Fibroblast of the aortic adventitia (primary cell): ENCODE data around the gene ATP1A3. TPM values are rescaled to one million over a fixed set of nuclear protein-coding genes. Genes with fewer than 3 reads are reported as not detected.

Source experiments
- DNase-seq: peaks from one replicate; pipeline ENCODE4 v3.0.0-alpha.2; 2010; ENCODE audit warnings: low read depth
- H3K4me3 ChIP-seq: 2 replicates; pipeline ENCODE4 v1.5.1; 2011; ENCODE audit warnings: low read depth, mild to moderate bottlenecking, control low read depth, low read length, moderate library complexity
- total RNA-seq: library from RNA; depleted of rRNA; stranded (reverse); fragments of >200 nt; gene quantifications from 2 replicates; pipeline ENCODE4 v1.2.3, GENCODE V29; 2012; ENCODE audit warnings: low replicate concordance
- TF ChIP-seq, protein P1 (sequence below): IDR thresholded peaks from 2 replicates; pipeline ENCODE4 v1.5.1; 2011; ENCODE audit warnings: mild to moderate bottlenecking, low read length, control low read depth, inconsistent platforms; ENCODE audit not compliant: insufficient read depth

Gene ATP1A3
- total RNA-seq, 1 donor = not detected

DNA sequence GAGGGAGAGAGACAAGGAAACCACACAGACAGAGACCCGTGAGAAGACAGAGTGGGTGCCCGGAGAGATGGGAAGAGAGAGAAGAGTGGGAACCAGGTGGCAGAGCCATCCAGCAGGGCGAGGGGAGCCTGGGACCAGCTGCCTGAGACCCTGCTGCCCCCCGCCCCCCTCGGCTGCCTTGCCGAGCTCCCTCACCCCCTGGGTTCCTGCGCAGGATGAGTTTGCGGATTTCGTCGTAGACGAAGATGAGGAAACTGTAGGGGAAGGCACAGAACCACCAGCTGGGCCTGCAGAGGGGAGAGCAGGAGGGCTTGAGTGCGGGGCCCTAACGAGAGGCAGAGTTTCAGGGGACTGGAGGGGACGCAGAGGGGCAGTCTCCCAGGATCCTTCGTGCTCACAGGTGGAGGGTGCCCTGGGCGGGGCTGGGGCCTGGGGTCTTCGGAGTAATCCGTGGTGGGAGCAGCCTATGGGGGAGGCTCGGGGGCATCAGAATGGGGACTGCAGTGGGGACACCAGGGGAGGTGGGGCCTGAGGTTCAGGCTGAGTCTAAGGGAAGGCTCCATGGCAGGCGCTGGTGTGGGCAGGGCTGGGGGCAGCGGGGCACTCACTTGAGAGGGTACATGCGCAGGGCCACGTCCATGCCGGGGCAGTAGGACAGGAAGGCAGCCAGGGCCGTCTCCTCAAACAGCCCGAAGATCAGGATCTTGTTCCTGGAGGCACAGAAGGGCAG, 26.8 kb downstream of the ATP1A3 start:
- TF ChIP-seq, protein P1, sequence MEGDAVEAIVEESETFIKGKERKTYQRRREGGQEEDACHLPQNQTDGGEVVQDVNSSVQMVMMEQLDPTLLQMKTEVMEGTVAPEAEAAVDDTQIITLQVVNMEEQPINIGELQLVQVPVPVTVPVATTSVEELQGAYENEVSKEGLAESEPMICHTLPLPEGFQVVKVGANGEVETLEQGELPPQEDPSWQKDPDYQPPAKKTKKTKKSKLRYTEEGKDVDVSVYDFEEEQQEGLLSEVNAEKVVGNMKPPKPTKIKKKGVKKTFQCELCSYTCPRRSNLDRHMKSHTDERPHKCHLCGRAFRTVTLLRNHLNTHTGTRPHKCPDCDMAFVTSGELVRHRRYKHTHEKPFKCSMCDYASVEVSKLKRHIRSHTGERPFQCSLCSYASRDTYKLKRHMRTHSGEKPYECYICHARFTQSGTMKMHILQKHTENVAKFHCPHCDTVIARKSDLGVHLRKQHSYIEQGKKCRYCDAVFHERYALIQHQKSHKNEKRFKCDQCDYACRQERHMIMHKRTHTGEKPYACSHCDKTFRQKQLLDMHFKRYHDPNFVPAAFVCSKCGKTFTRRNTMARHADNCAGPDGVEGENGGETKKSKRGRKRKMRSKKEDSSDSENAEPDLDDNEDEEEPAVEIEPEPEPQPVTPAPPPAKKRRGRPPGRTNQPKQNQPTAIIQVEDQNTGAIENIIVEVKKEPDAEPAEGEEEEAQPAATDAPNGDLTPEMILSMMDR = no peak
- no peak overlapping the region for H3K4me3 ChIP-seq
- DNase-seq = no peak

DNA sequence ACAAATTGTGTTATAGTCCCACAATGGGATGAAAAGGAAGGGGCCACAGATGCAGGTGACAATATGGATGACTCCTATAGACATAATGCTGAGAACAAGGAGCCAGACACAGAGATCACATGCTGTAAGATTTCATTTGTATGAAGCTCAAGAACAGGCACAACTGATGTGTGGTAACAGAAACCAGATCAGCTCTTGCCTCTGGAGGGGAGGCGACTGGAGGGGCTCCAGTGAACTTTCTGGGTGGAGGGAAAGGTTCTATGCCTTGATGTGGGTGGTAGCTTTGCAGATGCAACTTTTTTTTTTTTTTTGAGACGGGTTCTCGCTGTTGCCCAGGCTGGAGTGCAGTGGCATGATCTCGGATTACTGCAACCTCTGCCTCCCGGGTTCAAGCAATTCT, 28.9 kb downstream of the ATP1A3 start:
- DNase-seq = no peak
- H3K4me3 ChIP-seq = no peak overlapping the region
- TF ChIP-seq, protein P1 = no peak

DNA sequence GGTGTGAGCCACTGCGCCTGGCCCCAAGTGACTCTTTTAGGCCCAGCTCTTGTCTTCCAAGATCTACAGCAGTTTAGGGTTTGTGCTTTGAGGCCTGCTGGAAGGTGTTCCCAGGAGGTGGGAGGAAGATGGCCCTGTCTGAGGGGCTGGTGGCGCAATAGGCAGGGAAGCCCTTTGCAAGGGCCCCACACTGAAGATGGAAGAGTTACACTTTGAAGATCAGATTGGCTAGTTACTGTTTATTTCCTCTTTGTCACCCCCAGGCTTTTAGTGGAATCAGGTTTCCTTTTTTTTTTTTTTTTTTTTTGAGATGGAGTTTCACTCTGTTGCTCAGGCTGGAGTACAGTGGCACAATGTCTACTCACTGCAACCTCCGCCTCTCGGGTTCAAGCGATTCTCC, 33.1 kb downstream of the ATP1A3 start:
- no peak for DNase-seq
- H3K4me3 ChIP-seq = no peak overlapping the region
- TF ChIP-seq, protein P1 = no peak

DNA sequence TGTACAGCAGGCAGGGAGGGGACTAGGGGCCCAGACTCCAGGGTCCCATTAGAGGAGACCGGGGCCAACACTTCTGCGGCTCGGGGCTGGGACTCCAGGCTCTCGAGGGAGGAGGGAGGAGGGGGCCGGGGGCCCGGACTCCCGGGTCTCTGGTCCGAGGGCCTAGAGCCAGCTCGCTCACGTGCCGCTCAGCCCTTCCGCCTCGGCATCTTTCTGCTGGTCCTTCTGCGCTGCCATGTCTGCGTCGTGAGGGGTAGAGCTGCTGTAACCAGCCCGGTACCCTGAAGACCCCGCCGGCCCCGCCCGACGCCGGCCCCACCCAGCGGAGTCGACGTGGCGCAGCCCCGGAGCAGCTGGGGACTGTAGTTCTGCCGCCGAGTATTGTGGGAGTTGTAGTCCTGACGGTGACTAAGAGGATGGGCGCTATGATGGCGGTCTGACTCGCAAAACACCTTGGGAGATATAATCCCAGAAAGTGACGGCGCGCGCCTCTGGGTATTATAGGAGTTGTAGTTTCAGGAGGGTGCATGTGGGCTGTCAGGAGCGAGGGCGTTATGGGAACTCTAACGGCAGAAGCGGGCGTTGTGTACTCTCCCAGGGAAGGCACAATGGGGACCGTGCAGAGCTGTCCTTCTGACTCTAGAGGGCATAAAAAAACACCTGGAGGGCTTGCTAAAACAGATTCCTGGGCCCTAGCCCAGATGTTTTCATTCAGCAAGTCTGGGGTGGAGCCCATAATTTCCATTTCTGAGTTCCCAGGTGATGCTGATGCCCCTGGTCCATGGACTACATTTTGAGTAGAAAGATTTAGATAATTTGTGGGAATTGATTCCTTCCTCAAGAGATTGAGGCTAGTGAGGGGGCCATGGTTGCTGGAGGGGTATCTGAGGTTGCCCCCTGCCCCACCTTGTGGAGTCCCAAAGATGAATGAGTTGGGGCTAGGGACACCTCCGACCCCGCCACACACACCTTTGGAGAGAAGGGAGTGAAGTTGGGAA, 34.7 kb downstream of the ATP1A3 start, which contains the start of gene RABAC1:
TSS of gene RABAC1 (minus strand) at position 266 of the 998 bp plus-strand sequence. CDS start at position 237, 29 bp downstream.
- DNase-seq = peak; percentile 89
- TF ChIP-seq, protein P1 = peak; percentile 40
- H3K4me3 ChIP-seq = peak within 1 kb of the TSS; percentile 94

DNA sequence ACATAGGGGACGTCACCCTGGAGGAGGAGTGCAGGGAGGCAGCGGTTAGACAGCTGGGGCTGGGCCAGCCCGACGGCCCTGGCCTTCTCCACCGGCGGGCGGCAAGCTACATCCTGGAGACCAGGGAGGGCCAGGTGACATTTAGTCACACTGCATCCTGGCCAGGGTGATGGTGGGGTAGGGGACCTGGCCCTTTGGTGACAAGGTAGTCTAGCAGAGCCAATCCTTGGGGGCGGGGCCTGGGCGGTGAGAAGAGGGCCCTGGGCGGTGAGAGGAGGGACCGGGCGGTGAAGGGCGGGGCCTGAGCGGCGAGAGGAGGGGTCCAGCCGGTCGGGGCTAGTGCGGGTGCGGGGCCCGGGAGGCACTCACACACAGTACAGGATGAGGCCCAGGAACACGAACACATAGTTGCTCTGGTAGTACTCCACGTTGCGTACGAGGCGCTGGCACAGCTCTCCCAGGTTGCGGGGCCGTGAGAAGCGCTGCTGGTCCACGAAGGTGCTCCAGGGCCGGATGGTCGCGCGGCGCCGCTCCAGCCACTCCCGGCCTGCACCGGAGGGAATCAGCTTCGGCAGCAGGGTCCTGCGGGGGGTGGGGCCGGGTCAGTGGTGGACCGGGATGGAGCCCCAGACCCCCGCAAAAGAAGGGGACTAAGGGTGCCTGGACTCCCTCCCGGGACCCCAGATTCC, 35.5 kb downstream of the ATP1A3 start:
- TF ChIP-seq, protein P1 = no peak
- peak overlapping the region; percentile 94 for H3K4me3 ChIP-seq
- peak; percentile 53 for DNase-seq

DNA sequence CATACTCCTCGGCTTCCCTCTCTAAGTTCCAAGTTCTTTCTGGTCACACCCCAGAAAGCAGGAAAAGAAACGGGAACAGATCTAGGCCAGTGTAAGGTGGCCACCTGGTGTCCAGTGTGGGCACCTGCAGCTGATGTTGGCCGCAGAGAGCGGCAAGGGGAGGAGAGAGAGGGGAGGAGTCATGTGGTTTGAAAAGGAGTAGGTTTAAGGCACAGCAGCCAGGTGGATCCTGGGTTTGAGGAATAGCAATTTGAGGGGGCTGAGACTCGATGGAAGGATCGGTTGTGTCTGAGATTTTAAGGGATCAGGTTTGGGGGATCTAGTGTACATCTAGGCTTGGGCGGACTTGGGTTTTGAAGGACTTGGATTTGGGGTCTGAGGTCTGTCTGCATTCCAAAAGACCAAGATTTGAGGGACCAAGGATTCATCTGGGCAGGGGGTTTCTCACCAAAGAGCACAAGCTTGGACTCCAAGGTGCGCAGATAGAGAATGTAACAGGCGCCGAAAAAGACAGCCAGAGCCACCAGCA, 36.1 kb downstream of the ATP1A3 start:
- peak overlapping the region; percentile 94 for H3K4me3 ChIP-seq
- DNase-seq = peak; percentile 82
- TF ChIP-seq, protein P1 = peak; percentile 88
